Prostate gland (tissue), 2 donors: ENCODE results near the gene UBAC2.

Experiments used
- CTCF ChIP-seq, 4 experiments: fragments of 200-600 bp in 2 of 4; fragments of 450-650 bp in 2 of 4; sonication (generic) in 2 of 4; IDR thresholded peaks; 1 replicate in 3 of 4; 2 replicates in 1 of 4; pipeline ENCODE4 v1.5.1; 2016 to 2019; ENCODE audit warnings: antibody characterized with exemption in 4 of 4, mild to moderate bottlenecking in 2 of 4, moderate library complexity in 2 of 4
- POLR2A ChIP-seq: fragments of 450-650 bp; IDR thresholded peaks from one replicate; pipeline ENCODE4 v1.6.1; 2016; ENCODE audit warnings: antibody characterized with exemption, mild to moderate bottlenecking
- POLR2AphosphoS5 ChIP-seq: sonication (generic); formaldehyde crosslinking; IDR thresholded peaks from one replicate; pipeline ENCODE4 v1.6.1; 2017; ENCODE audit warnings: antibody characterized with exemption

- TF ChIP-seq CTCF (IDR thresholded peaks at IDR 0.05) (no peak), POLR2A (no peak), POLR2AphosphoS5 (no peak)
These were observed 175.5 kb downstream of the UBAC2 start for GRCh38 chr13:99376132-99376531.
